Non-pigmented ciliary epithelial cell (primary cell): ENCODE measurements around the gene CSNK1G1.
"Not testable (repeated sequence)": the region's sequence is repeated elsewhere in the genome, so short reads cannot be mapped to it uniquely, and the experiment has no call there.

Experiments
- DNase-seq: peaks from one replicate; pipeline ENCODE4 v3.0.0-alpha.2; 2010; ENCODE audit warnings: low read depth

CSNK1G1 gene

GRCh38 chr15:64287953-64288352 lies 68.0 kb downstream of the CSNK1G1 start:
- no peak for DNase-seq

GRCh38 chr15:64286473-64286872 lies 69.5 kb downstream of the CSNK1G1 start:
- no peak for DNase-seq

GRCh38 chr15:64285871-64286270 lies 70.1 kb downstream of the CSNK1G1 start:
- DNase-seq, result no peak

- no peak for DNase-seq
These were observed 70.8 kb downstream of the CSNK1G1 start for GRCh38 chr15:64285150-64285549.

GRCh38 chr15:64284042-64284441 lies 71.9 kb downstream of the CSNK1G1 start:
- DNase-seq, result peak; percentile 45

- peak; percentile 49 for DNase-seq
These were observed 73.3 kb downstream of the CSNK1G1 start for GRCh38 chr15:64282701-64283100.

- peak; percentile 42 for DNase-seq
These were observed 76.8 kb downstream of the CSNK1G1 start for GRCh38 chr15:64279131-64279530.

- no peak for DNase-seq
These were observed 80.0 kb downstream of the CSNK1G1 start for GRCh38 chr15:64275934-64276333.

GRCh38 chr15:64274341-64274950 lies 81.5 kb downstream of the CSNK1G1 start:
- DNase-seq, result no peak

- no peak for DNase-seq
These were observed 88.5 kb downstream of the CSNK1G1 start for GRCh38 chr15:64267331-64267973.

GRCh38 chr15:64265188-64265587 lies 90.8 kb downstream of the CSNK1G1 start:
- not testable (repeated sequence) for DNase-seq

- no peak for DNase-seq
These were observed 91.5 kb downstream of the CSNK1G1 start for GRCh38 chr15:64264502-64264901.

- DNase-seq, result no peak
These were observed 92.4 kb downstream of the CSNK1G1 start for GRCh38 chr15:64263567-64263966.

GRCh38 chr15:64256051-64256450 lies 99.9 kb downstream of the CSNK1G1 start:
- no peak for DNase-seq

GRCh38 chr15:64251658-64252057 lies 104.3 kb downstream of the CSNK1G1 start:
- no peak for DNase-seq

- DNase-seq, result peak; percentile 17
These were observed 104.9 kb downstream of the CSNK1G1 start for GRCh38 chr15:64251121-64251520.

- no peak for DNase-seq
These were observed 105.9 kb downstream of the CSNK1G1 start for GRCh38 chr15:64249883-64250575.

GRCh38 chr15:64249406-64249805 lies 106.6 kb downstream of the CSNK1G1 start:
- DNase-seq, result no peak

- DNase-seq, result peak; percentile 81
These were observed 107.9 kb downstream of the CSNK1G1 start for GRCh38 chr15:64247906-64248541.

- DNase-seq, result no peak
These were observed 108.5 kb downstream of the CSNK1G1 start for GRCh38 chr15:64247535-64247905.

GRCh38 chr15:64246364-64247189 lies 109.4 kb downstream of the CSNK1G1 start:
- DNase-seq, result peak; percentile 83

GRCh38 chr15:64245405-64245804 lies 110.6 kb downstream of the CSNK1G1 start:
- DNase-seq, result no peak
